Measurements from ENCODE around the gene SLC16A8.

DNA sequence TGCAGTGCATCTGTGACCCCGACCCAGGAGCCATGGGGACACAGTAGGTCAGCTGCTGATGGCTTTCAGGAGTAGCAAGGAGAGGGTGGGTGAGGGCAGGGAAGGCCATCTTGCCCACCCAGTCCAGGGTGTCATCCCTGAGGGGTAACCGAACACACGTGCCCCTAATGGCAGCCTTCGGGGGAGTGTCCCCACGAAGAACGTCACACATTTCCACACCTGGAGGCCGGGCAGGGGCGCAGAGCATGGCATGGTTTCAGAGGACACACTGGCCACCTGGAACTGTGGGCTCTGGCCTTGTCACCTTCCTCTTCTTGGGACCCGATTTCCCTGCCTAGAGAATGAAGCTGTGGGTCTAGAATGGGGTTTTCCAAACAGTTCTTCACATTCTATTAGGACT lies 45.9 kb upstream of the SLC16A8 start:
- TF ChIP-seq, protein P1, sequence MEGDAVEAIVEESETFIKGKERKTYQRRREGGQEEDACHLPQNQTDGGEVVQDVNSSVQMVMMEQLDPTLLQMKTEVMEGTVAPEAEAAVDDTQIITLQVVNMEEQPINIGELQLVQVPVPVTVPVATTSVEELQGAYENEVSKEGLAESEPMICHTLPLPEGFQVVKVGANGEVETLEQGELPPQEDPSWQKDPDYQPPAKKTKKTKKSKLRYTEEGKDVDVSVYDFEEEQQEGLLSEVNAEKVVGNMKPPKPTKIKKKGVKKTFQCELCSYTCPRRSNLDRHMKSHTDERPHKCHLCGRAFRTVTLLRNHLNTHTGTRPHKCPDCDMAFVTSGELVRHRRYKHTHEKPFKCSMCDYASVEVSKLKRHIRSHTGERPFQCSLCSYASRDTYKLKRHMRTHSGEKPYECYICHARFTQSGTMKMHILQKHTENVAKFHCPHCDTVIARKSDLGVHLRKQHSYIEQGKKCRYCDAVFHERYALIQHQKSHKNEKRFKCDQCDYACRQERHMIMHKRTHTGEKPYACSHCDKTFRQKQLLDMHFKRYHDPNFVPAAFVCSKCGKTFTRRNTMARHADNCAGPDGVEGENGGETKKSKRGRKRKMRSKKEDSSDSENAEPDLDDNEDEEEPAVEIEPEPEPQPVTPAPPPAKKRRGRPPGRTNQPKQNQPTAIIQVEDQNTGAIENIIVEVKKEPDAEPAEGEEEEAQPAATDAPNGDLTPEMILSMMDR (IDR thresholded peaks at IDR 0.05) = no peak
- no peak for TF ChIP-seq POLR2A (IDR thresholded peaks at IDR 0.05)

Data from adrenal gland (tissue), 5 donors.